ENCODE results near the gene NUP50.

- TF ChIP-seq CTCF (IDR thresholded peaks at IDR 0.05) (no peak), POLR2A (IDR thresholded peaks at IDR 0.05) (no peak)
Observed at GRCh38 chr22:45151503-45151902, 12.2 kb upstream of the NUP50 start.

All from right lobe of liver (tissue), 4 donors.